ENCODE measurements around the gene RNF149. TPM values are rescaled to one million over a fixed set of nuclear protein-coding genes. Genes with fewer than 3 reads are reported as not detected.
"Not testable (repeated sequence)": the region's sequence is repeated elsewhere in the genome, so short reads cannot be mapped to it uniquely, and the experiment has no call there.

Gene RNF149
- total RNA-seq, 1 experiment from 2014 or later = 45.0 TPM

DNA sequence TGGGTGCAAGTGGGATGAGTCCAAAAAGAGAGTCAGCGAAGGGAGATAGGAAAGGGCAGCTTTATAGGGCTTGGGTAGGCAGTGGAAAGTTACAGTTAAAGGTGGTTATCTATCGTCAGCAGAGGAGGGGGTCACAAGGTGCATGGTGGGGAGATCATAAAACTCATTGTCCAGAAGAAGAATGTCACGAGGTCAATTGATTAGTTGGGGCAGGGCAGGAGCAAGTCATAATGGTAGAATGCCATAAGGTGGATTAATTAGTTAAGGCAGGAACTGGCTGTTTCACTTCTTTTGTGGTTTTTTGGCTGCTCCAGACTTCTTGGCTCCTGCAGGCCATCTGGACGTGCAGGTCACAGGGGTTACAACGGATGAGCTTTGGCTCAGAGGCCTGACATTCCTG is 59.7 kb downstream of the RNF149 start:
- in situ Hi-C loops (cut with HindIII; ENCODE audit: low pct_unique_long_range_greater_than_20kb, low sequenced_read_pairs); DNase-seq (ENCODE audit: low read depth): not testable (repeated sequence)

DNA sequence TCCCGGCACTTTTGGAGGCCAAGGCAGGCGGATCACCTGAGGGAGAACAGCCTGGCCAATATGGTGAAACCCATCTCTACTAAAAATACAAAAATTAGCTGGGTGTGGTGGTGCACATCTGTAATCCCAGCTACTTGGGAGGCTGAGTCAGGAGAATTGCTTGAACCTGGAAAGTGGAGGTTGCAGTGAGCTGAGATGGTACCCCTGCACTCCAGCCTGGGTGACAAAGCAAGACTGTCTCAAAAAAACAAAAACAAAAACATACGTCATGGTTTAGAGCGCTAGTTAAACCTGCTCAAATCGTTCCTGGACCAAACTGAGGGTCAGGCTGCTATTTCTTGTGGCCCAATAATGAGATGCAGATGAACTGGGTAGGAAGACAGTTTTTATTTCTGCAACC is 63.0 kb downstream of the RNF149 start:
- in situ Hi-C loops (cut with HindIII; ENCODE audit: low pct_unique_long_range_greater_than_20kb, low sequenced_read_pairs); DNase-seq (ENCODE audit: low read depth): not testable (repeated sequence)

DNA sequence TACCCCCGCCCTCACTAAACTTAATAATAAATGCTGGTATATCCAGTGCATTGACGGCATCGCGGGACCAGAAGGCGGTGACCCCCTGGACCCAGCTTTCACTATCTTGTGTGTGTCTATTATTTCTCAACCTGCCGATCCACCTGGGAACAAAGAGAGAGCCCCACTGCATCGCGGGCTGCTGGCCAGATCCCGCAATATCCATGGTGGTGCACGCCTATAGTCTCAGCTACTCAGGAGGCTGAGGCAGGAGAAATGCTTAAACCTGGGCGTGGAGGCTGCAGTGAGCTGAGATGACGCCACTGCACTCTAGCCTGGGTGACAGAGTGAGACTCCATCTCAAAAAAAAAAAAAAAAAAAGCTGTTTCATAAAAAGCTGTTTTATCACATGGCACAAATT is 63.6 kb downstream of the RNF149 start:
- DNase-seq (ENCODE audit: low read depth); in situ Hi-C loops (cut with HindIII; ENCODE audit: low pct_unique_long_range_greater_than_20kb, low sequenced_read_pairs): not testable (repeated sequence)

DNA sequence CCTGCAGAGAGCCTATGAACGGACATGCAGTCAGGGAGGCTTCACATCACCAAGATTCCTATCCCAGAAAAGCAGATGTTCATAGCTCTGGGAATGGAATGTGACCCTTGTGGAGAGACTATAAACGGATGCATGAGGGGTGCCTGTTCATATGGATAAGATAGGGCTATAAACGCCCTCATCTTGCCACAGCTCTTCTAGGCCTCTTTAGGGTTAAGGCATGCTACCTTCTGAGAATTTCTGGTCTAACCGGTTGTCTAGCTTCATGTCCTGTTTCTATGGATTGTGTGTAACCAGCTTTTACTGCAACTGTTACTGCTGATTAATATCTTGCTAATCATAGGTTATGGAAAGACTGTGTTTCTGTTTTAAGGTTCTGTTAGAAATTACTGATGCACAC is 64.1 kb downstream of the RNF149 start:
- in situ Hi-C loops (cut with HindIII; ENCODE audit: low pct_unique_long_range_greater_than_20kb, low sequenced_read_pairs); DNase-seq (ENCODE audit: low read depth): not testable (repeated sequence)

DNA sequence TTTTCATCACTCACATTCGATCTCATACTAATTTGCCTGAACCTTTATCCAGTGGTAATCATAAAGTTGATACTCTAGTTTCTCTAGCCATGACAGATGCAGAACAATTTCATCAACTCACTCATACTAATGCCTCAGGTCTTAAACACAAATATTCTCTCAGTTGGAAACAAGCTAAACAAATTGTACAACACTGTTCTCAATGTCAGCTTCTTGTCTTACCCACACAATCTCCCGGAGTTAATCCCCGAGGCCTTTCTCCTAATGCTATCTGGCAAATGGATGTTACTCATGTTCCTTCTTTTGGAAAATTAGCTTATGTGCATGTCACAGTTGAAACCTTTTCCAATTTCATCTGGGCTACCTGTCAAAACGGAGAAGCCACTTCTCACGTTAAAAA is 67.3 kb downstream of the RNF149 start:
- in situ Hi-C loops (cut with HindIII; ENCODE audit: low pct_unique_long_range_greater_than_20kb, low sequenced_read_pairs) = no loop called here
- no peak for DNase-seq (ENCODE audit: low read depth)

DNA sequence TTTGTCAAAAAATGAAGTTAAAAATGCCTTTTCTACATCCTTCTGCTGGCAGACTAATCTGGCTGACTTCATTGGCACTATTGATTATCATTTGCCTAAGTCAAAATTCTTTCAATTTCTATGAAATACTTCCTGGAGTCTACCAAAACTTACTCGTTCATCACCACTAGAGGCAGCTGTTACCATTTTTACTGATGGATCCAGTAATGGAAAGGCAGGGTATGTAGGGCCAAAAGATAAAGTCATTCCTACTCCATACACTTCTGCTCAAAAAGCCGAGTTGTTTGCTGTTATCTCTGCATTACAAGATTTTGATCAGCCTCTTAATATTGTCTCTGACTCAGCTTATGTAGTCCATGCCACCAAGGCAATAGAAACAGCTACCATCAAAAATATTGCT is 67.8 kb downstream of the RNF149 start:
- peak; percentile 41 for DNase-seq (ENCODE audit: low read depth)

DNA sequence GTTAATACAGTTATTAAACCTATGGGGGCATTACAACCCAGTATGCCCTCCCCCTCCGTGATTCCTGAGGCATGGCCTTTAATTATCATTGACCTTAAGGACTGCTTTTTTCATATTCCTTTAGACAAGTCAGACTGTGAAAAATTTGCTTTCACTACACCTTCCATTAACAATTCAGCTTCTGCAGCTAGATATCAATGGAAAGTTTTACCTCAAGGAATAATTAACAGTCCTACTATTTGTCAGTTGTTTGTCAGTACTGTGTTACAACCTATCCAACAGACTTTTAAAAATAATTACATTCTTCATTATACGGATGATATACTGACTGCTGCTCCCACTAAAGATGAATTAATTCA is 68.8 kb downstream of the RNF149 start:
- in situ Hi-C loops (cut with HindIII; ENCODE audit: low pct_unique_long_range_greater_than_20kb, low sequenced_read_pairs); DNase-seq (ENCODE audit: low read depth): not testable (repeated sequence)

More for the DNA sequence above, 67.8 kb downstream of the RNF149 start:
- in situ Hi-C loops (cut with HindIII; ENCODE audit: low pct_unique_long_range_greater_than_20kb, low sequenced_read_pairs) = not testable (repeated sequence)

DNA sequence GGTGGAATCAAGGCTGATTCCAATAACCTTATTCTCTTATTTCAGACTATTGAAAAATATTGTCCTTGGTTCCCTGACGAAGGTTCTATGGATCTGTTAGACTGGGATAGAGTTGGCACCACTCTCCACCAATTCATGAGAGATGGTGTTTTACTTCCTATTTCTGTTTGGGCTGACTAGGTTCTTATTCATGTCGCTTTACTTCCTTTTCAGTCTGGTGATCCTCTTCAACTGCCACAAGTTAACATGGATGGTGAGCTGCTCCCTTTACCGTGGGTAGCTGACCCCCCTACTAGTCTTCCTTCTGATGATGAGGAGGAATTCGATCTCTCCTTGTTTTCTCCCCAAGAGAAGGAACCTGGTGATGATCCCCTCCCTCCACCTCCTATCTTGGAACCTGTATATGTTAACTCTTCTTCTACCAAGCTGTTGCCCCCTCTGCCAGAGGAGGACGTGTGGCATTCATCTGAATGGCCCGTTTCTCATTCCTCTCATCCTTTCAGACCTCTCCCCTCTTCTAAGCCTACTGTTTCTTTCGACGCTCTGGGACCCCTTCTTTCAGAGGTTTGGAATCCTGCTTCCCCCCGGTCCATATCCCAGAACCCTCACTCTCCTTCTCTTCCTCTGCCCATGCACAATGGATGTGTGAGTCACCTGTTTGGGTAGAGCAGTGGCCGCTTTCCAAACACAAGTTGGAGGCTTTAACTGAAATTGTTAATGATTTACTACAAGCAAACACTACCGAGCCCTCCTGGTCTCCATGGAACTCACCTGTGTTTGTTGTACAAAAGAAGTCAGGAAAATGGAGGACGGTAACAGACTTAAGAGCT is 69.4 kb downstream of the RNF149 start:
- in situ Hi-C loops (cut with HindIII; ENCODE audit: low pct_unique_long_range_greater_than_20kb, low sequenced_read_pairs) = no loop called here
- peak; percentile 95 for DNase-seq (ENCODE audit: low read depth)

DNA sequence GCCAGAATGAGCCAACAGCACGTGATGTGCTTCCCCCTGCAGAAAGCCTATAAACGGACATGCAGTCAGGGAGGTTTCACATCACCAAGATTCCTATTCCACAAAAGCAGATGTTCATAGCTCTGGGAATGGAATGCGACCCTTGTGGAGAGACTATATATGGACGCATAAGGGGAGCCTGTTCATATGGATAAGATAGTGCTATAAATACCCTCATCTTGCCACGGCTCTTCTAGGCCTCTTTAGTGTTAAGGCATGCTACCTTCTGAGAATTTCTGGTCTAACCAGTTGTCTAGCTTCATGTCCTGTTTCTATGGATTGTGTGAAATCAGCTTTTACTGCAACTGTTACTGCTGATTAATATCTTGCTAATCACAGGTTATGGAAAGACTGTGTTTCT is 70.6 kb downstream of the RNF149 start:
- DNase-seq (ENCODE audit: low read depth); in situ Hi-C loops (cut with HindIII; ENCODE audit: low pct_unique_long_range_greater_than_20kb, low sequenced_read_pairs): not testable (repeated sequence)

DNA sequence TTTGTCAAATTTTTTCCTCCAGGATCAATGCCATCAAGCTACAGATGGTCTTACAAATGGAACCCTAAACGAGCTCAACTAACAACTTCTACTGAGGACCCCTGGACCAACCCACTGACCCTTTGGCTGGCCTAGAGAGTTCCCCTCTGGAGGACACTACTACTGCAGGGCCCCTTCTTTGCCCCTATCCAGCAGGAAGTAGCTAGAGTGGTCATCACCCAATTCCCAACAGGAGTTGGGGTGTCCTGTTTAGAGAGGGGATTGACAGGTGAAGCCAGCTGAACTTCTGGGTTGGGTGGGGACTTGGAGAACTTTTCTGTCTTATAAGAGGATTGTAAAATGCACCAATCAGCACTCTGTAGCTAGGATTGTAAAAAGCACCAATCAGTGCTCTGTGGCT is 72.5 kb downstream of the RNF149 start:
- in situ Hi-C loops (cut with HindIII; ENCODE audit: low pct_unique_long_range_greater_than_20kb, low sequenced_read_pairs) = not testable (repeated sequence)

DNA sequence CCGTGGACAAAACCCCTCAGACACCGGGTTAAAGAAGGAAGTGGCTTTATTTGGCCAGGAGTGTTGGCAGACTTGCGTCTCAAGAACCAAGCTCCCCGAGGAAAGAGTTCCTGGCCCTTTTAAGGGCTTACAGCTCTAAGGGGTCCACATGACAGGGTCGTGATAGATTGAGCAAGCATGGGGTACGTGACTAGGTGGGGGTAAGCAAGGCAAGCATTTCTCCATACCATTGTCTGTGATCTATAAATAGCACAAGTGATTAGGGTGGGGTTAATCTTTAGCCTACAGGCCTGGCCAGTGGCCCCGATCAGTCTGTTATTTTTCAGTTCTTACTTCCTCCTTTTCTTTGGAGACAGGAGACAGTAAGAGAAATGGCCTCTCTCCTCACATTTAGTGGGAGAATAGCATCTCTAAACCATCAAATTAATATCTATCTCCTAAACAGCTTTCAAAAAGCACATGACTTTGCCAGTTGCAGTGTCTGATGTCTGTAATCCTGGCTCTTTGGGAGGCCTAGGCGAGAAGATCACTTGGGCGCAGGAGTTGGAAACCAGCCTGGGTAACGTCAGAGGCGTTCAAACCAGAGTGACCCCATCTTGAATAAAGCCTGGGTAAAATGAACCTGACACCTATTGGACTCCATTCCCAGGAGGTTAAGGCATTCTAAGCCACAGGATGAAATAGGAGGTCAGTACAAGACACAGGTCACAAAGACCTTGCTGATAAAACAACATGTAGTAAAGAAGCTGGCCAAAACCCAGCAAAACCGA is 74.1 kb downstream of the RNF149 start:
- in situ Hi-C loops (cut with HindIII; ENCODE audit: low pct_unique_long_range_greater_than_20kb, low sequenced_read_pairs) = no loop called here

More for the DNA sequence above, 72.5 kb downstream of the RNF149 start:
- peak; percentile 35 for DNase-seq (ENCODE audit: low read depth)

DNA sequence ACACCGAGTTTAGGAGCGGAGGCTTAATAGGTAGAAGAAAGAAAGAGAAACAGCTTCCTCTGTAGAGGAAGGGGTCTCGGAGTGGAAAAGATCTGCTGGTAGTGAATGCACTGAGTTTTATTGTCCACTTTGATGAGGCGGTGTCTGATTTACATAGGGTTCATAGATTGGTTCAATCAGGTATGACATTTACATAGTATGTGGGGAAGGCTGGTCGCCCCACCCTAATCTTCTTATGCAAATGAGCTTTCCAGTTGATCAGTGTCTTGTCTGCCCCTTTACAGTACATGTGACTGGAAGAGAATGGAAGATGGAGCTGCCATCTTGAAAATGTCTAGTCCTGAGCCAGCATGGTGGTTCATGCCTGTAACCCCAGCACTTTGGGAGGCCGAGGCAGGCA is 75.7 kb downstream of the RNF149 start:
- in situ Hi-C loops (cut with HindIII; ENCODE audit: low pct_unique_long_range_greater_than_20kb, low sequenced_read_pairs) = no loop called here
- DNase-seq (ENCODE audit: low read depth) = peak; percentile 60

More for the DNA sequence above, 74.1 kb downstream of the RNF149 start:
- peak; percentile 91 for DNase-seq (ENCODE audit: low read depth)

DNA sequence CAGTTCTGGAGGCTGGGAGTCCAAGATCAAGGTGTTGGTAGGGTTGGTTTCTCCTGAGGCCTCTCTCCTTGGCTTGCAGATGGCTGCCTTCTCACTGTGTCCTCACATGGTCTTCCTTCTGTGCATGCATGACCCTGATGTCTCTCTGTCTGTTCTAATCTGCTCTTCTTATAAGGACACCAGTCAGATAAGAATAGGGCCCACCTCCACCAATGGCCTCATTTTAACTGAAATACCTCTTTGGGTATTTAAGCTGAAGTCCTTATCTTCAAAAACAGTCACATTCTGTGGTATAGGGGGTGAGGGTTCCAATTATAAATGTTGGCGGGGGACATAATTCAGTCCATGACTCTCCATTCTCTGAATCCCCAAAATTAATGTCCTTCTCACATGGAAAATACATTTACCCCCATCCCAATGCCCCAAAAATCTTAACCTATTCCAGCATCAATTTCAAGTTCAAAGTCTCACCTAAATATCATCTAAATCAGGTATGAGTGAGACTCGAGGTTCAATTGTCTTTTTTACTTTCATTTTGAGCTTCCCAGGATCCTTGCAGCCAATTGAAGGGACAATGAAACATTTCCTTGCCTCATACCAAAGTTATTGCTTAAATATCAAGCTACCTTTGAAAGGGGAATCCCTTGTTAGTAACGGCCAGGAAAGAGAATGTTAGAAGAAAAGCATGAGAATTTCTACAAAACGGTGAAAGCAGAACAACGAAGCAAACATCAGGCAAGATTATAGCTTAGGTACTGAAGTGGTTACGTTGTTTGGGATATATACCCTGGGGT is 76.4 kb downstream of the RNF149 start:
- in situ Hi-C loops (cut with HindIII; ENCODE audit: low pct_unique_long_range_greater_than_20kb, low sequenced_read_pairs) = no loop called here
- no peak for DNase-seq (ENCODE audit: low read depth)

DNA sequence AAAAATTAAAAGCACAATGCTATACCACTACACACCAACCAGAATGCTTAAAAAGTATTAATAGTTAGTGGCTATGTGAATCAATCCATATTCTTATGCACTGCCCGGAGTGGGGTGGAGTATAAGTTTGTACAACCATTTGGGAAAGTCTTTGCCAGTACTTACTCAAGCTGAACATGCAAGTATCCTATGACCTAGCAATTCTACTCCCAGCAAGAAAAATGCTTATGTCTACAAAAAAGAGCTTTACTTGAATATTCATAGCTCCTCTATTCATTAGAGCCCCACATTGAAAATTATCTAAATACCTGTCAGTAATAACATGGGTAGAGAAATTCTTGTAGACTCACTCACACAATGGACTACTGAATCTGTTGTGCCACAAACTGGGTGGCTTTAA is 77.3 kb downstream of the RNF149 start:
- in situ Hi-C loops (cut with HindIII; ENCODE audit: low pct_unique_long_range_greater_than_20kb, low sequenced_read_pairs) = no loop called here

DNA sequence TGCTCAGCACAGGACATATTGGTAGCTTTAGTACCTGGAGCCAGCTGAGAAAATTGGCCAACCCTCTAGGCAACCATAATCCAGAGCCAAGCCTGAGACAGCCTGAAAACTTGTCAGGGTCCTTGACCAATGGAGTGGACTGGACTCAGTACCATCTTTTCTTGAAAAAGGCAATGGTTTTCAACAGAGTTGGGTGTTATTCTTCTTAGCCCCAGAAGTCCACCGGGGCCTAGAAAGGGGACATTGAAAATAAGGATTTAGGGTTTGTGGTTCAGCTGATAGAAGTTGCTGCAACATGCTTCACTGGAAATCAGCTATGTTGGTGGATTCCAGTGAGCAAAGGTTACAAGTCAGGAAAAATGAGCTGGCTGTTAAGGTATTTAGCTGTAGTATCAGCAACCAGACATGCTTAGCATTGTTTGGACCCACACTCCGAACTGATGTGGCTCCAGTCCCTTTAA is 77.9 kb downstream of the RNF149 start:
- peak; percentile 59 for DNase-seq (ENCODE audit: low read depth)
- in situ Hi-C loops (cut with HindIII; ENCODE audit: low pct_unique_long_range_greater_than_20kb, low sequenced_read_pairs) = no loop called here

More for the DNA sequence above, 77.3 kb downstream of the RNF149 start:
- DNase-seq (ENCODE audit: low read depth) = peak; percentile 41

Data from Caki2 (cell line).